Measurements from ENCODE around the gene NDUFS7. TPM values are rescaled to one million over a fixed set of nuclear protein-coding genes. Genes with fewer than 3 reads are reported as not detected.

Gene NDUFS7
- total RNA-seq, 2 experiments from 2014 or later, result 132 to 147 TPM

DNA sequence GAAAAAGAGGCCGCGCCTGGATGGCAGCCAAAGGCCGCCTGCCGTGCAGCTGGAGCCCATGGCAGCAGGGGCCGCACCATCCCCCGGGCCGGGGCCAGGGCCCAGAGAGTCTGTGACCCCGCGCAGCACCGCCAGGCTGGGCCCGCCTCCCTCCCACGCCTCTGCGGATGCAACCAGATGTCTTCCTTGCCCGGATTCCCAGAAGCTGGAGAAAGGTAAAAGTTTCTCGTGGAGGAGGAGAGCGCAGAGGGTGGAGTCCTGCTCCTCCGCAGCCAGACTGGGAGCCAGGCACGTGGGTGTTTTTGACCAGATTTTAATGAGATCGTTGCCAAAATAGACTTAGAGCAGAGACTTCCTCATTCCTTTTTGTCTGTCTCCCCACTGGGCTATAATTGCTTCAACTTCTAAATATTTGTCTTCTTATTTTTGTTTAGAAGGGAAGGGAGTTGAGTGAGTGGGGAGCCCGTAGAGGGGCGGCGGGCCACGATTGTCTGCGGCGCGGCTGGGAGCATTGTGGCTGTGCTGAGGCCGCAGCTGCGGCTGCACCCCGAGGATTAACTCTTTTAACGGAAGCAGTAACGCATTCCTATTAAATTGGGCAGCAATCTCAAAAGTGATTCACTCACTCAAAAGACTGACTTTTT lies 22.8 kb upstream of the NDUFS7 start:
- Histone ChIP-seq H3K4me3 (ENCODE audit: low read depth, low read length, poor library complexity, severe bottlenecking) (no peak overlapping the region), H3K9me3 (ENCODE audit: low read length) (no peaks in the 10 kb centered on the region), H4K20me1 (ENCODE audit: insufficient read depth, low read length) (no peaks in the 10 kb centered on the region), H3K27ac (ENCODE audit: low read depth, low read length, poor library complexity, severe bottlenecking) (no peak overlapping the region), H3K4me1 (ENCODE audit: insufficient read depth, low read length, poor library complexity, severe bottlenecking) (peaks cover 11% of the 10 kb centered on the region), H3K79me2 (ENCODE audit: insufficient read depth, low read depth, low read length) (peaks cover 6% of the 10 kb centered on the region; the same call in 1 of the 2 replicates), H3K36me3 (ENCODE audit: insufficient read depth, low read length) (peaks cover 91% of the 10 kb centered on the region), H3K9me2 (ENCODE audit: insufficient read depth, low read length) (no peaks in the 10 kb centered on the region), H3K4me2 (ENCODE audit: low read length) (no peak overlapping the region), H2AFZ (ENCODE audit: low read length) (no peak overlapping the region)
- CTCF ChIA-PET (ENCODE audit: unreplicated experiment), result no interaction called here
- BruUV-seq (replicated peaks), result no TSS peak
- TF ChIP-seq EZH2phosphoT487 (IDR thresholded peaks at IDR 0.05; ENCODE audit: borderline replicate concordance, low read depth, low read length), result no peak
- POLR2A ChIA-PET, result no interaction called here
- no peak for DNase-seq (ENCODE audit: low spot score)
- intact Hi-C loops (cut with micrococcal nuclease; ENCODE audit: unreplicated experiment), result no loop called here

DNA sequence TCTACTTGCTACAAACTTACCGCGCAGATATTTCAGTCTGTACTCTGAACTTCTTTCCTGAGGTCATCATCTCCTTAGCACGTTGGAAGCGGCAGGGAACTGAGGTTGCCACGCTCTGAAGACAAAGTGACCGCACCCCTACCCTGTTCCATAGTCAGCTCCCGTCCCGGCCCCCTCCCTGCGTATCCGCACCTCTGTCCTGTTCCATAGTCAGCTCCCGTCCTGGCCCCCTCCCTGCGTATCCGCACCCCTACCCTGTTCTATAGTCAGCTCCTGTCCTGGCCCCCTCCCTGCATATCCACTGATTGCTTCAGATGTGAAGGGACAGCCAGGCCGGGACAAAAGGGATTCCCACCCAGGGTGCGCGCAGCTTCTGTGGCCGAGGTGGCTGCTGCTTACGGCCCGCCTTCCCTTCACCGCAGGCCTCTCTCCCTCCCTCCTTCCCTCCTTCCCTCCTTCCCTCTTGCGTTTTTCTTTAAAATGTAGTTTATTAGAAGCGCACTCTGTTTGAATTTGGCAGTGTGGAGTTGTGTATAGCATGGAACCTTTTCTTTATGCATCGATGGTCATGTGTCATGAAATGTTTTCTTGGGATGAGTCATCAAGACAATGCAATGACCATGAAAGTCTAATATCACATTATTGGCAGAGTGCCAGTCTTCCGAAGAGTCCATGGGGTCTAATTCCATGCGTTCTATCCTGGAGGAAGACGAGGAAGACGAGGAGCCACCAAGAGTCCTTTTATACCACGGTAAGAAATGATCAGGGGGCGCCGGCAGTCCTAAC lies 21.9 kb upstream of the NDUFS7 start:
- Histone ChIP-seq H3K4me3 (ENCODE audit: low read depth, low read length, poor library complexity, severe bottlenecking) (no peak overlapping the region), H3K9me3 (ENCODE audit: low read length) (no peaks in the 10 kb centered on the region), H3K27ac (ENCODE audit: low read depth, low read length, poor library complexity, severe bottlenecking) (no peak overlapping the region), H3K79me2 (ENCODE audit: insufficient read depth, low read depth, low read length) (no peaks in the 10 kb centered on the region), H4K20me1 (ENCODE audit: insufficient read depth, low read length) (no peaks in the 10 kb centered on the region), H3K4me2 (ENCODE audit: low read length) (no peak overlapping the region), H3K9me2 (ENCODE audit: insufficient read depth, low read length) (no peaks in the 10 kb centered on the region), H3K4me1 (ENCODE audit: insufficient read depth, low read length, poor library complexity, severe bottlenecking) (peaks cover 3% of the 10 kb centered on the region), H3K36me3 (ENCODE audit: insufficient read depth, low read length) (peaks cover 96% of the 10 kb centered on the region), H2AFZ (ENCODE audit: low read length) (no peak overlapping the region)
- ChIA-PET CTCF (ENCODE audit: unreplicated experiment) (no interaction called here), POLR2A (no interaction called here)
- BruUV-seq (replicated peaks), result no TSS peak
- TF ChIP-seq CTCF (conservative IDR thresholded peaks at IDR 0.05; ENCODE audit: low read length), result no peak
- TF ChIP-seq EZH2phosphoT487 (IDR thresholded peaks at IDR 0.05; ENCODE audit: borderline replicate concordance, low read depth, low read length), result no peak
- intact Hi-C loops (cut with micrococcal nuclease; ENCODE audit: unreplicated experiment), result no loop called here
- no peak for DNase-seq (ENCODE audit: low spot score)

GRCh38 chr19:1362387-1363257 lies 21.1 kb upstream of the NDUFS7 start:
- H3K36me3 ChIP-seq (ENCODE audit: insufficient read depth, low read length), result peaks cover 96% of the 10 kb centered on the region
- intact Hi-C loops (cut with micrococcal nuclease; ENCODE audit: unreplicated experiment), result no loop called here

More at GRCh38 chr19:1362387-1363257, 21.1 kb upstream of the NDUFS7 start:
- no peak overlapping the region for H2AFZ ChIP-seq (ENCODE audit: low read length)
- H3K79me2 ChIP-seq (ENCODE audit: insufficient read depth, low read depth, low read length), result no peaks in the 10 kb centered on the region
- no peak overlapping the region for H3K4me2 ChIP-seq (ENCODE audit: low read length)
- H4K20me1 ChIP-seq (ENCODE audit: insufficient read depth, low read length), result no peaks in the 10 kb centered on the region
- ChIA-PET CTCF (ENCODE audit: unreplicated experiment) (no interaction called here), POLR2A (no interaction called here)
- BruUV-seq (replicated peaks), result no TSS peak
- no peak for DNase-seq (ENCODE audit: low spot score)
- no peak overlapping the region for H3K4me3 ChIP-seq (ENCODE audit: low read depth, low read length, poor library complexity, severe bottlenecking)
- H3K9me2 ChIP-seq (ENCODE audit: insufficient read depth, low read length), result no peaks in the 10 kb centered on the region
- no peak for TF ChIP-seq EZH2phosphoT487 (IDR thresholded peaks at IDR 0.05; ENCODE audit: borderline replicate concordance, low read depth, low read length)
- TF ChIP-seq CTCF (conservative IDR thresholded peaks at IDR 0.05; ENCODE audit: low read length), result no peak
- no peaks in the 10 kb centered on the region for H3K9me3 ChIP-seq (ENCODE audit: low read length)
- no peak overlapping the region for H3K27ac ChIP-seq (ENCODE audit: low read depth, low read length, poor library complexity, severe bottlenecking)
- no peaks in the 10 kb centered on the region for H3K4me1 ChIP-seq (ENCODE audit: insufficient read depth, low read length, poor library complexity, severe bottlenecking)
